KMS-11 (cell line): Measurements from ENCODE around the gene MAP4K3.

ENCODE experiments used
- H2AFZ ChIP-seq: fragments of 200-600 bp; sonication (generic); 2 replicates; pipeline ENCODE4 v1.6.1; 2016; ENCODE audit warnings: antibody characterized with exemption, mixed run types, low read depth
- H3K27ac ChIP-seq: fragments of 200-600 bp; sonication (generic); 2 replicates; pipeline ENCODE4 v1.6.1; 2016; ENCODE audit warnings: mild to moderate bottlenecking, mixed run types
- H3K27me3 ChIP-seq: fragments of 200-600 bp; sonication (generic); 2 replicates; pipeline ENCODE4 v1.6.1; 2017; ENCODE audit warnings: mild to moderate bottlenecking, low read depth, mixed run types, moderate library complexity; ENCODE audit not compliant: insufficient read depth
- H3K36me3 ChIP-seq: fragments of 200-600 bp; sonication (generic); 2 replicates; pipeline ENCODE4 v1.6.1; 2017; ENCODE audit warnings: mild to moderate bottlenecking, mixed run types; ENCODE audit not compliant: insufficient read depth
- H3K4me1 ChIP-seq: fragments of 200-600 bp; sonication (generic); 2 replicates; pipeline ENCODE4 v1.6.1; 2016; ENCODE audit warnings: mild to moderate bottlenecking, low read depth, mixed run types; ENCODE audit not compliant: poor library complexity, severe bottlenecking
- H3K4me2 ChIP-seq: fragments of 200-600 bp; sonication (generic); 2 replicates; pipeline ENCODE4 v1.7.0; 2016; ENCODE audit warnings: mild to moderate bottlenecking, mixed run types
- H3K4me3 ChIP-seq: fragments of 200-600 bp; sonication (generic); IDR thresholded peaks from 2 replicates; pipeline ENCODE4 v1.6.1; 2017; ENCODE audit warnings: low read depth, low read length, mixed read lengths; ENCODE audit not compliant: insufficient read depth
- H3K79me2 ChIP-seq: fragments of 200-600 bp; sonication (generic); 2 replicates; pipeline ENCODE4 v1.6.1; 2016; ENCODE audit warnings: low read depth, mixed run types; ENCODE audit not compliant: insufficient read depth
- H3K9ac ChIP-seq: fragments of 200-600 bp; sonication (generic); 2 replicates; pipeline ENCODE4 v1.6.1; 2016; ENCODE audit warnings: mild to moderate bottlenecking, mixed run types
- H4K20me1 ChIP-seq: fragments of 200-600 bp; sonication (generic); 2 replicates; pipeline ENCODE4 v1.6.1; 2016; ENCODE audit warnings: mild to moderate bottlenecking, mixed run types; ENCODE audit not compliant: insufficient read depth
- TF ChIP-seq, protein P1 (sequence below): fragments of 200-600 bp; sonication (generic); conservative IDR thresholded peaks from 2 replicates; pipeline ENCODE4 v1.6.1; 2017; ENCODE audit warnings: low read depth, mild to moderate bottlenecking, antibody characterized with exemption, low read length, moderate library complexity, mixed read lengths

The MAP4K3 gene

DNA sequence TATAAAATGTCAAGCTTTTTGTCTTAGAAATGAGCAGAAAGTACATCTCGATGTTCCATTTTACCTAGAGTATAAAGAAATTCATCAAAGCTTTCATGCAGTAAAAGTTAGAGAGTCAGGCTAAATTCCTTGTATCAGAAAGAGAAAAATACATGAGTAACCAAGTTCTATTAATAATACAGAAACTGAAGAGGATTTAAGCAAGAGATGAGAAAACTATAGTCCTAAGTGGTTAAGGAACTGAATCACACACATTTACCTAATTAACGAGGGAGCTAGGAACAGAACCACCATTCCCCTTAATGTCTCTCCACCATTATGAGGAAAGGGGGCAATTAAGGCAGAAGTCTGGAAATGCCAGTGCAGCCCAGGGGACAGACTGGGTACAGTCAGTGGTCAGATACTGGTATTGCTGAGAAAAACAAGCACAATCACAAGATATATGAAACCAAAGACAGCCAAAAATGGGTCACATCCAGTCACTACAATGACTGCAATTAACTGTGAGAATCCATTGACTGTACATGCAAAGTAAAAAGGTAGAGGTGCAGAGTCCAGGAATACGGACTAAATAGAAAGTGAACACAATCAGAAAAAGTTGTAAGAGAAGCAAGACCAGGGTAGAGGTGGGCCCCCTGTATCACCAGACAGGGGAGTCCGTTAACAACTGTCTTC lies 23.9 kb downstream of the MAP4K3 start:
- no peaks in the 10 kb centered on the region for H3K27me3 ChIP-seq
- TF ChIP-seq, protein P1, sequence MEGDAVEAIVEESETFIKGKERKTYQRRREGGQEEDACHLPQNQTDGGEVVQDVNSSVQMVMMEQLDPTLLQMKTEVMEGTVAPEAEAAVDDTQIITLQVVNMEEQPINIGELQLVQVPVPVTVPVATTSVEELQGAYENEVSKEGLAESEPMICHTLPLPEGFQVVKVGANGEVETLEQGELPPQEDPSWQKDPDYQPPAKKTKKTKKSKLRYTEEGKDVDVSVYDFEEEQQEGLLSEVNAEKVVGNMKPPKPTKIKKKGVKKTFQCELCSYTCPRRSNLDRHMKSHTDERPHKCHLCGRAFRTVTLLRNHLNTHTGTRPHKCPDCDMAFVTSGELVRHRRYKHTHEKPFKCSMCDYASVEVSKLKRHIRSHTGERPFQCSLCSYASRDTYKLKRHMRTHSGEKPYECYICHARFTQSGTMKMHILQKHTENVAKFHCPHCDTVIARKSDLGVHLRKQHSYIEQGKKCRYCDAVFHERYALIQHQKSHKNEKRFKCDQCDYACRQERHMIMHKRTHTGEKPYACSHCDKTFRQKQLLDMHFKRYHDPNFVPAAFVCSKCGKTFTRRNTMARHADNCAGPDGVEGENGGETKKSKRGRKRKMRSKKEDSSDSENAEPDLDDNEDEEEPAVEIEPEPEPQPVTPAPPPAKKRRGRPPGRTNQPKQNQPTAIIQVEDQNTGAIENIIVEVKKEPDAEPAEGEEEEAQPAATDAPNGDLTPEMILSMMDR, result no peak
- H4K20me1 ChIP-seq, result no peaks in the 10 kb centered on the region
- peaks cover 45% of the 10 kb centered on the region for H3K4me1 ChIP-seq
- H2AFZ ChIP-seq, result 0 out of 2 replicates have a peak overlapping the region, but pooled peaks have one; percentile 3
- H3K27ac ChIP-seq, result peak overlapping the region; percentile 59
- peak overlapping the region; percentile 3; the same call in 1 of the 2 replicates for H3K9ac ChIP-seq
- peaks cover 58% of the 10 kb centered on the region; the same call in 1 of the 2 replicates for H3K79me2 ChIP-seq
- H3K36me3 ChIP-seq, result no peaks in the 10 kb centered on the region
- peak overlapping the region; percentile 73 for H3K4me2 ChIP-seq
- H3K4me3 ChIP-seq, result peak overlapping the region; percentile 72

DNA sequence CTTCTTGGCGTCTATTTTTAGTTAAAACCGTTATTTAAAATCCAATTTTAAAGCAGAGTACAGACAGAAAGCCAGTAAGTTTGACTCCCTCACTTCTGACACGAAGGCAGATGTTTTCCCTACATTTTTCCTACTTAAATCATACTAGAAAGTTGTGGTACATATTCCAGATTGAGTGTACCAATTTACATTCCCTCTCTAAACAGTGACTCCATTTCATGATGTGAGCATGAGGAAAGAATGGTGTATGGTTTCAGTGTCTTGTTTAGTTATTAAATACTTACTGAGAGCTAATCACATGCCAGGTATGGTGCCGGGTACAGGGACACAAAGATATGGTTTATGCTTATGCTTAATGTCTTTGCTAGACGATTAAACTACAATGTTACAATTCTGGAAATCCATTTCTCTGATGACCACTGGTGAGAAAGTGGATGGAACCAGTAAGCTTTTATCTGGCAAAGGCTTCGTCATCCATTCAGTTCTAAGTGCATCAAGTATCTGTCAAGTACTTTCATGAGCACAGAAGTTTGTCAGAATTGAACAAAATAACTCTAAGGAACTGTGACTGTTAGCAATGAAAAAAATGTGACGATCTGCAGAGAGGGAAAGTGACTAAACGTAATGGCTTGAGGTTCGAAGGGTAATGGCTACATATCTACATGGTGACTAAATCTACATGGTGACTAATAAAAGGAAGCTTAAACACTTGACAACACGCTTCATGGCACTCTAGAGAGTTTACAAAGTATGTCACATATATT lies 25.7 kb downstream of the MAP4K3 start:
- Histone ChIP-seq H3K27ac (no peak overlapping the region), H2AFZ (no peak overlapping the region), H3K79me2 (peaks cover 57% of the 10 kb centered on the region; the same call in 1 of the 2 replicates), H3K4me3 (no peak overlapping the region), H3K36me3 (no peaks in the 10 kb centered on the region), H3K4me2 (no peak overlapping the region), H4K20me1 (no peaks in the 10 kb centered on the region), H3K27me3 (no peaks in the 10 kb centered on the region), H3K9ac (no peak overlapping the region), H3K4me1 (peaks cover 53% of the 10 kb centered on the region)
- TF ChIP-seq, protein P1, result no peak

DNA sequence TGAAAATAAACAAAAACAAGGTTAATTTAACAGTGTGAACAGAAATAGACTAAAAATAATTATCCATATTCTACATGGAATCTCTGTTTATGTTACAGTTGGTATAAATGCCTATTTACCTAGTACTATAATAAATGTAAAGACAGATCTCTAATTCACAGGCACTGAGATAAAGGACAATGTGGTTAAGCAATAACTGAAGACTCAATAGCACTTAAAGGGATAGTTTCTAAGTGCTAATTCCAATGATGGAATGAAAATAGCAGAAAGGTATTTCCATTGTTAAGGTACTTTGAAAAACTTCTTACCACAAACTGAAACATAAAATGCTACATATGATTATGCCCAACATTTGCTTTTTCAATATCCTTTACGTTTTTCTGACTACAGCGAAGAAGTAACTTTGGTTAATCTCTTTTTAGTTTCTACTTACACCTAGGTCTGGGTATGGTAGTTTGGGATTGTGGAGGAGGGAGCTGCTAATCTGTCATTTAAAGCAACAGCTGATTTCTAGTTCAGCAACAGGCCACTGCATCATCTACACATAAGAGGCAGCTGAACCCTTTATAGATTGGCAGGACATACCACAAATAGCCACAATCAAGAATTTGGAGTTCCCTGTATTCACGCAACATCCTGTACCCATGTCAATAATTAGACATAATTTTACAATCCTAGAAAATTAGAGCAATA lies 27.2 kb downstream of the MAP4K3 start:
- TF ChIP-seq, protein P1, result no peak
- Histone ChIP-seq H4K20me1 (no peaks in the 10 kb centered on the region), H3K9ac (no peak overlapping the region), H3K27me3 (no peaks in the 10 kb centered on the region), H3K27ac (no peak overlapping the region), H2AFZ (no peak overlapping the region), H3K4me2 (no peak overlapping the region), H3K4me3 (no peak overlapping the region), H3K79me2 (peaks cover 63% of the 10 kb centered on the region; the same call in 1 of the 2 replicates), H3K4me1 (peaks cover 48% of the 10 kb centered on the region), H3K36me3 (no peaks in the 10 kb centered on the region)

DNA sequence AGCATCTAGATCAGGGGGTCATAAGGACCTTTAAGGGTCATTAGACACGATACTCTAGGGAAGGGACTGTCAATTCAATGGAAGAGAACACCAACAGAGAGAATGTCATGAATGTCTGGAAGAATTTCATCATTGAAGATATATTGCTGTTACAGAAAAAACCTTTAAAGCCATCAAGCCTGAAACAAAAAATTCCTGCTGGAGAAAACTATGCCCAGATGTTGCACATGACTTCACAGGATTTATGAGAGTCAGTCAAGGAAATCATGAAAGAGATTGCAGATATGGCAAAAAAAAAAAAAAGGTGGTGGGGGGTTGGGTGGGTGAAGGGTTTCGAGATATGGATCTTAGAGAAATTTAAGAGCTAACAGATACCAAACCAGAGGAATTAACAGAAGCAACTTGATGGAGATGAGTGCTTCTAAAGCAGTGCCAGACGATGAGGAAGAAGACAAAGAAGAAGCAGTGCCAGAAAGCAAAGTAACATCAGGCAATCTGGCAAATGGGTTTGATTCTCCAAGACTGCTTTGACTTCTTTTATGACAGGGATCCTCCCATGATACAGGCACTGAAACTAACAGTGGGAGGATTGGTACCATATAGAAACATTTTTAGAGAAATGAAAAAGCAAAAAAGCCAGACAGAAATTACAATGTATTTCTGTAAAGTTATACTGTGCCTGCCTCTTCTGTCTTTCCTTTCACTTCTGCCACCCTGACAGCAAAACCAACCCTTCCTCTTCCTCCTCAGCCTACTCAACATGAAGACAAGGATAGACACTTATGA lies 28.5 kb downstream of the MAP4K3 start:
- no peaks in the 10 kb centered on the region for H3K36me3 ChIP-seq
- peaks cover 36% of the 10 kb centered on the region for H3K4me1 ChIP-seq
- no peak overlapping the region for H3K27ac ChIP-seq
- TF ChIP-seq, protein P1, result no peak
- no peak overlapping the region for H3K4me2 ChIP-seq
- no peaks in the 10 kb centered on the region for H3K27me3 ChIP-seq
- H3K4me3 ChIP-seq, result no peak overlapping the region
- H3K9ac ChIP-seq, result no peak overlapping the region
- no peak overlapping the region for H2AFZ ChIP-seq
- peaks cover 51% of the 10 kb centered on the region; the same call in 1 of the 2 replicates for H3K79me2 ChIP-seq
- no peaks in the 10 kb centered on the region for H4K20me1 ChIP-seq
